Measurements from ENCODE around the gene HS2ST1.

GRCh38 chr1:87140831-87141540 is 226.6 kb downstream of the HS2ST1 start:
- TF ChIP-seq, protein P1, sequence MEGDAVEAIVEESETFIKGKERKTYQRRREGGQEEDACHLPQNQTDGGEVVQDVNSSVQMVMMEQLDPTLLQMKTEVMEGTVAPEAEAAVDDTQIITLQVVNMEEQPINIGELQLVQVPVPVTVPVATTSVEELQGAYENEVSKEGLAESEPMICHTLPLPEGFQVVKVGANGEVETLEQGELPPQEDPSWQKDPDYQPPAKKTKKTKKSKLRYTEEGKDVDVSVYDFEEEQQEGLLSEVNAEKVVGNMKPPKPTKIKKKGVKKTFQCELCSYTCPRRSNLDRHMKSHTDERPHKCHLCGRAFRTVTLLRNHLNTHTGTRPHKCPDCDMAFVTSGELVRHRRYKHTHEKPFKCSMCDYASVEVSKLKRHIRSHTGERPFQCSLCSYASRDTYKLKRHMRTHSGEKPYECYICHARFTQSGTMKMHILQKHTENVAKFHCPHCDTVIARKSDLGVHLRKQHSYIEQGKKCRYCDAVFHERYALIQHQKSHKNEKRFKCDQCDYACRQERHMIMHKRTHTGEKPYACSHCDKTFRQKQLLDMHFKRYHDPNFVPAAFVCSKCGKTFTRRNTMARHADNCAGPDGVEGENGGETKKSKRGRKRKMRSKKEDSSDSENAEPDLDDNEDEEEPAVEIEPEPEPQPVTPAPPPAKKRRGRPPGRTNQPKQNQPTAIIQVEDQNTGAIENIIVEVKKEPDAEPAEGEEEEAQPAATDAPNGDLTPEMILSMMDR (IDR thresholded peaks at IDR 0.05), result no peak
- TF ChIP-seq POLR2AphosphoS5 (IDR thresholded peaks at IDR 0.05), result no peak
- no peak for TF ChIP-seq POLR2A (IDR thresholded peaks at IDR 0.05)
